HCT116 (cell line): Measurements from ENCODE around the gene TEX9. TPM values are rescaled to one million over a fixed set of nuclear protein-coding genes. Genes with fewer than 3 reads are reported as not detected.

ENCODE experiments used
- ATAC-seq: fragments of 200-7000 bp; cut with Tn5 transposase; 2 replicates; pipeline ENCODE4 v1.9.1; 2020; ENCODE audit warnings: mild to moderate bottlenecking, moderate library complexity
- BruUV-seq: library from RNA; stranded (reverse); fragments of 400-500 nt; replicated peaks from 2 replicates; lab custom pipeline; 2021; lab: Mats Ljungman, UMichigan
- CTCF ChIA-PET: fragments of 300-600 bp; sonication (Branson Sonifier 250); formaldehyde crosslinking; loops from one replicate; lab custom pipeline; 2021; ENCODE audit warnings: antibody characterized with exemption; lab: Charles Lee
- POLR2A ChIA-PET: fragments of 300-600, 350-600 bp; sonication (Branson Sonifier 250); formaldehyde crosslinking; loops from one replicate; lab custom pipeline; 2021; ENCODE audit warnings: antibody characterized with exemption; lab: Charles Lee
- RAD21 ChIA-PET, 2 experiments: fragments of 300-600 bp; sonication (Branson Sonifier 250); formaldehyde crosslinking; loops; one replicate each; lab custom pipeline; 2023; ENCODE audit warnings: low total read pairs in 2 of 2; ENCODE audit not compliant: uncharacterized antibody in 2 of 2, unreplicated experiment in 2 of 2, low non-redundant PET in 1 of 2; lab: Charles Lee
- DNase-seq: peaks from one replicate; pipeline ENCODE4 v3.0.0-alpha.2; 2010; ENCODE audit warnings: low read depth, low spot score
- H2AFZ ChIP-seq: fragments of 200-600 bp; shearing (Covaris generic), sonication (generic); 2 replicates; pipeline ENCODE4 v1.6.1; 2017; ENCODE audit warnings: low read depth, mixed run types, mixed read lengths, antibody characterized with exemption, low read length; ENCODE audit not compliant: poor library complexity, severe bottlenecking
- H3K27ac ChIP-seq: 2 replicates; pipeline ENCODE4 v1.5.1; 2012; ENCODE audit warnings: low read depth, low read length
- H3K27me3 ChIP-seq: fragments of 200-600 bp; sonication (generic); 2 replicates; pipeline ENCODE4 v1.6.1; 2016; ENCODE audit warnings: mixed run types, low read length, mixed read lengths; ENCODE audit not compliant: insufficient read depth
- H3K36me3 ChIP-seq, 2 experiments: fragments of 200-500 bp in 1 of 2; fragments of 200-600 bp in 1 of 2; sonication (Bioruptor generic) in 1 of 2; sonication (generic) in 1 of 2; 2 replicates each; pipeline versions ENCODE4 v1.5.1 to v1.6.1; 2014 to 2016; ENCODE audit warnings: low read length in 2 of 2, inconsistent platforms in 1 of 2, mixed read lengths in 1 of 2, mixed run types in 1 of 2; ENCODE audit not compliant: insufficient read depth in 2 of 2, control insufficient read depth in 1 of 2
- H3K4me1 ChIP-seq, 2 experiments: fragments of 200-600 bp in 1 of 2; sonication (generic) in 1 of 2; 2 replicates each; pipeline versions ENCODE4 v1.5.1 to v1.6.1; 2012 to 2017; ENCODE audit warnings: low read length in 2 of 2, inconsistent platforms in 1 of 2, mild to moderate bottlenecking in 1 of 2, mixed read lengths in 1 of 2, mixed run types in 1 of 2, moderate library complexity in 1 of 2; ENCODE audit not compliant: insufficient read depth in 2 of 2, control insufficient read depth in 1 of 2
- H3K4me2 ChIP-seq: fragments of 200-600 bp; sonication (generic); 2 replicates; pipeline ENCODE4 v1.6.1; 2017; ENCODE audit warnings: mixed run types, low read length, mixed read lengths
- H3K4me3 ChIP-seq, 2 experiments: fragments of 200-600 bp in 1 of 2; sonication (generic) in 1 of 2; replicated peaks in 1 of 2; 2 replicates each; pipeline ENCODE4 v1.5.1; 2011 to 2016; ENCODE audit warnings: low read length in 2 of 2, control low read depth in 1 of 2, low read depth in 1 of 2, mild to moderate bottlenecking in 1 of 2, mixed read lengths in 1 of 2, mixed run types in 1 of 2
- H3K79me2 ChIP-seq: fragments of 200-600 bp; sonication (generic); 2 replicates; pipeline ENCODE4 v1.6.1; 2017; ENCODE audit warnings: mild to moderate bottlenecking, mixed run types, low read length, moderate library complexity, mixed read lengths; ENCODE audit not compliant: insufficient read depth
- H3K9ac ChIP-seq: fragments of 200-600 bp; sonication (generic); 2 replicates; pipeline ENCODE4 v1.6.1; 2016; ENCODE audit warnings: low read length, mixed read lengths
- H3K9me2 ChIP-seq: fragments of 200-600 bp; sonication (generic), shearing (Covaris generic); 2 replicates; pipeline ENCODE4 v1.6.1; 2017; ENCODE audit warnings: mixed run types, mild to moderate bottlenecking, moderate library complexity; ENCODE audit not compliant: insufficient read depth
- H3K9me3 ChIP-seq, 2 experiments: fragments of 200-500 bp in 1 of 2; fragments of 200-600 bp in 1 of 2; sonication (Bioruptor generic) in 1 of 2; sonication (generic) in 1 of 2; 2 replicates each; pipeline ENCODE4 v1.6.1; 2014 to 2017; ENCODE audit warnings: low read length in 2 of 2, mixed read lengths in 2 of 2, inconsistent platforms in 1 of 2, low read depth in 1 of 2, mild to moderate bottlenecking in 1 of 2, mixed run types in 1 of 2, moderate library complexity in 1 of 2; ENCODE audit not compliant: control insufficient read depth in 1 of 2, insufficient read depth in 1 of 2
- H4K20me1 ChIP-seq: fragments of 200-600 bp; sonication (generic), shearing (Covaris generic); 2 replicates; pipeline ENCODE4 v1.6.1; 2017; ENCODE audit warnings: mixed run types, mild to moderate bottlenecking, moderate library complexity; ENCODE audit not compliant: insufficient read depth
- CBX3 ChIP-seq: IDR thresholded peaks from 2 replicates; pipeline ENCODE4 v1.6.1; 2012; ENCODE audit warnings: low read depth
- EGR1 ChIP-seq: IDR thresholded peaks from 2 replicates; pipeline ENCODE4 v1.6.1; 2012; ENCODE audit warnings: low read depth
- EZH2 ChIP-seq: fragments of 200-600 bp; sonication (generic); IDR thresholded peaks from 2 replicates; pipeline ENCODE4 v1.6.1; 2017; ENCODE audit warnings: antibody characterized with exemption, mixed run types
- EZH2phosphoT487 ChIP-seq: fragments of 200-600 bp; IDR thresholded peaks from 2 replicates; pipeline ENCODE4 v1.6.1; 2018; ENCODE audit warnings: antibody characterized with exemption, borderline replicate concordance
- FOSL1 ChIP-seq: IDR thresholded peaks from 2 replicates; pipeline ENCODE4 v1.6.1; 2012; ENCODE audit warnings: low read depth
- RAD21 ChIP-seq: IDR thresholded peaks from 2 replicates; pipeline ENCODE4 v1.6.1; 2012; ENCODE audit warnings: low read depth, mild to moderate bottlenecking
- SIN3A ChIP-seq: IDR thresholded peaks from 2 replicates; pipeline ENCODE4 v1.6.1; 2012; ENCODE audit warnings: low read depth
- ZFX ChIP-seq: fragments of 450-650 bp; IDR thresholded peaks from 2 replicates; pipeline ENCODE4 v1.6.1; 2017
- ZNF274 ChIP-seq: fragments of 200-500 bp; sonication (Bioruptor generic); IDR thresholded peaks from 2 replicates; pipeline ENCODE4 v1.6.1; 2014; ENCODE audit warnings: mild to moderate bottlenecking, low read depth, low read length, inconsistent platforms
- intact Hi-C: fragments of 100-400 bp; cut with micrococcal nuclease; formaldehyde crosslinking; loops from 2 replicates; pipeline ENCODE4 v1.10.0; 2022
- total RNA-seq: library from RNA; stranded (reverse); gene quantifications from one replicate; pipeline ENCODE4 v1.2.1, GENCODE V29; 2021; ENCODE audit not compliant: unreplicated experiment
- TF ChIP-seq, protein P1 (sequence below): IDR thresholded peaks from 2 replicates; pipeline ENCODE4 v1.6.1; 2011; ENCODE audit warnings: mild to moderate bottlenecking, low read length, moderate library complexity; ENCODE audit not compliant: insufficient replicate concordance; ENCODE audit errors: extremely low read depth
- TF ChIP-seq, protein P2 (sequence below), 3 experiments: fragments of 200-600 bp in 1 of 3; sonication (generic) in 1 of 3; IDR thresholded peaks in 2 of 3; conservative IDR thresholded peaks in 1 of 3; 2 replicates each; pipeline ENCODE4 v1.5.1; 2012 to 2017; ENCODE audit warnings: low read depth in 2 of 3, low read length in 2 of 3, antibody characterized with exemption in 1 of 3, borderline replicate concordance in 1 of 3, control low read depth in 1 of 3, mild to moderate bottlenecking in 1 of 3, mixed read lengths in 1 of 3, mixed run types in 1 of 3, moderate library complexity in 1 of 3; ENCODE audit not compliant: insufficient read depth in 1 of 3
- TF ChIP-seq, protein P3 (sequence below): IDR thresholded peaks from 2 replicates; pipeline ENCODE4 v1.6.1; 2012; ENCODE audit warnings: low read depth

Gene TEX9
- total RNA-seq, 1 experiment from 2014 or later, result 5.2 TPM

DNA sequence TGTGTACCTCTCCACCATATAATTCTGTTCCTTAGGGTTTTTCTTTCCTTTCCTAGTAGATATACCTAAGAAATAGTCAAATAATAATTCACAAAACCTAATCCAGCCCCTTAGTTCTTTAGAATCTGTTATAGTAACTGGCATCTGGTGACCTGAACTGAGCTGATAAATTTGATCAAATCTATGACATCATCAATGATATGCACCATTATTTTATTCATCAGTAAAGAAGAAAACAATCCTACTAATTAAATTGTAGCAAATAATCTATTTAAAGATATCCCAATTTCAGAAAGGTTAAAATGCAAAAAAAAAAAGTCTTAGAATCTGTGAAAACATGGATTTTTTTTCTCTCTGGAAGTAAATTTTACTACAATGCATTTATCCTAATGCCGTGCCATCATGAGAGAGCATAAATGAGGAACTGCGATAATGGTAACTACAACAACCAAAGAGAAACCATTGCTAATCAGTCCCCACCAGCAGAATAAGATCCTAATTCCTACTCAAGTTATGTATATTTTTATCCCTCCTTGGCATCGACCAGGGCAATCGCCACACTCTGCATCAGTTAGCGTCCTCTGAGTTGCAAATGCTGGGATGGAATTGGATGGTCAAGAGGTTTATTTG is 106.3 kb downstream of the TEX9 start:
- H4K20me1 ChIP-seq, result no peaks in the 10 kb centered on the region
- H3K79me2 ChIP-seq, result no peaks in the 10 kb centered on the region
- H3K4me1 ChIP-seq, result no peaks in the 10 kb centered on the region
- ChIA-PET POLR2A (no interaction called here), RAD21 (no interaction called here)
- ATAC-seq (no peak), DNase-seq (no peak)
- no peak overlapping the region for H3K27ac ChIP-seq
- no peak overlapping the region for H3K4me3 ChIP-seq
- no peak for TF ChIP-seq CBX3
- TF ChIP-seq EZH2, result no peak
- no peak for TF ChIP-seq RAD21
- no peak for TF ChIP-seq ZNF274
- no peak for TF ChIP-seq SIN3A
- TF ChIP-seq ZFX, result no peak
- TF ChIP-seq FOSL1, result no peak
- no peak for TF ChIP-seq EGR1
- TF ChIP-seq, protein P1, sequence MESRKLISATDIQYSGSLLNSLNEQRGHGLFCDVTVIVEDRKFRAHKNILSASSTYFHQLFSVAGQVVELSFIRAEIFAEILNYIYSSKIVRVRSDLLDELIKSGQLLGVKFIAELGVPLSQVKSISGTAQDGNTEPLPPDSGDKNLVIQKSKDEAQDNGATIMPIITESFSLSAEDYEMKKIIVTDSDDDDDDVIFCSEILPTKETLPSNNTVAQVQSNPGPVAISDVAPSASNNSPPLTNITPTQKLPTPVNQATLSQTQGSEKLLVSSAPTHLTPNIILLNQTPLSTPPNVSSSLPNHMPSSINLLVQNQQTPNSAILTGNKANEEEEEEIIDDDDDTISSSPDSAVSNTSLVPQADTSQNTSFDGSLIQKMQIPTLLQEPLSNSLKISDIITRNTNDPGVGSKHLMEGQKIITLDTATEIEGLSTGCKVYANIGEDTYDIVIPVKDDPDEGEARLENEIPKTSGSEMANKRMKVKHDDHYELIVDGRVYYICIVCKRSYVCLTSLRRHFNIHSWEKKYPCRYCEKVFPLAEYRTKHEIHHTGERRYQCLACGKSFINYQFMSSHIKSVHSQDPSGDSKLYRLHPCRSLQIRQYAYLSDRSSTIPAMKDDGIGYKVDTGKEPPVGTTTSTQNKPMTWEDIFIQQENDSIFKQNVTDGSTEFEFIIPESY, result no peak
- TF ChIP-seq, protein P2, sequence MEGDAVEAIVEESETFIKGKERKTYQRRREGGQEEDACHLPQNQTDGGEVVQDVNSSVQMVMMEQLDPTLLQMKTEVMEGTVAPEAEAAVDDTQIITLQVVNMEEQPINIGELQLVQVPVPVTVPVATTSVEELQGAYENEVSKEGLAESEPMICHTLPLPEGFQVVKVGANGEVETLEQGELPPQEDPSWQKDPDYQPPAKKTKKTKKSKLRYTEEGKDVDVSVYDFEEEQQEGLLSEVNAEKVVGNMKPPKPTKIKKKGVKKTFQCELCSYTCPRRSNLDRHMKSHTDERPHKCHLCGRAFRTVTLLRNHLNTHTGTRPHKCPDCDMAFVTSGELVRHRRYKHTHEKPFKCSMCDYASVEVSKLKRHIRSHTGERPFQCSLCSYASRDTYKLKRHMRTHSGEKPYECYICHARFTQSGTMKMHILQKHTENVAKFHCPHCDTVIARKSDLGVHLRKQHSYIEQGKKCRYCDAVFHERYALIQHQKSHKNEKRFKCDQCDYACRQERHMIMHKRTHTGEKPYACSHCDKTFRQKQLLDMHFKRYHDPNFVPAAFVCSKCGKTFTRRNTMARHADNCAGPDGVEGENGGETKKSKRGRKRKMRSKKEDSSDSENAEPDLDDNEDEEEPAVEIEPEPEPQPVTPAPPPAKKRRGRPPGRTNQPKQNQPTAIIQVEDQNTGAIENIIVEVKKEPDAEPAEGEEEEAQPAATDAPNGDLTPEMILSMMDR (IDR thresholded peaks at IDR 0.05 in 2 of 3, conservative IDR thresholded peaks at IDR 0.05 in 1 of 3; ENCODE audit: borderline replicate concordance in 1 of 3, insufficient read depth in 1 of 3, low read depth in 2 of 3, low read length in 2 of 3), result no peak
- TF ChIP-seq EZH2phosphoT487, result no peak
- TF ChIP-seq, protein P3, sequence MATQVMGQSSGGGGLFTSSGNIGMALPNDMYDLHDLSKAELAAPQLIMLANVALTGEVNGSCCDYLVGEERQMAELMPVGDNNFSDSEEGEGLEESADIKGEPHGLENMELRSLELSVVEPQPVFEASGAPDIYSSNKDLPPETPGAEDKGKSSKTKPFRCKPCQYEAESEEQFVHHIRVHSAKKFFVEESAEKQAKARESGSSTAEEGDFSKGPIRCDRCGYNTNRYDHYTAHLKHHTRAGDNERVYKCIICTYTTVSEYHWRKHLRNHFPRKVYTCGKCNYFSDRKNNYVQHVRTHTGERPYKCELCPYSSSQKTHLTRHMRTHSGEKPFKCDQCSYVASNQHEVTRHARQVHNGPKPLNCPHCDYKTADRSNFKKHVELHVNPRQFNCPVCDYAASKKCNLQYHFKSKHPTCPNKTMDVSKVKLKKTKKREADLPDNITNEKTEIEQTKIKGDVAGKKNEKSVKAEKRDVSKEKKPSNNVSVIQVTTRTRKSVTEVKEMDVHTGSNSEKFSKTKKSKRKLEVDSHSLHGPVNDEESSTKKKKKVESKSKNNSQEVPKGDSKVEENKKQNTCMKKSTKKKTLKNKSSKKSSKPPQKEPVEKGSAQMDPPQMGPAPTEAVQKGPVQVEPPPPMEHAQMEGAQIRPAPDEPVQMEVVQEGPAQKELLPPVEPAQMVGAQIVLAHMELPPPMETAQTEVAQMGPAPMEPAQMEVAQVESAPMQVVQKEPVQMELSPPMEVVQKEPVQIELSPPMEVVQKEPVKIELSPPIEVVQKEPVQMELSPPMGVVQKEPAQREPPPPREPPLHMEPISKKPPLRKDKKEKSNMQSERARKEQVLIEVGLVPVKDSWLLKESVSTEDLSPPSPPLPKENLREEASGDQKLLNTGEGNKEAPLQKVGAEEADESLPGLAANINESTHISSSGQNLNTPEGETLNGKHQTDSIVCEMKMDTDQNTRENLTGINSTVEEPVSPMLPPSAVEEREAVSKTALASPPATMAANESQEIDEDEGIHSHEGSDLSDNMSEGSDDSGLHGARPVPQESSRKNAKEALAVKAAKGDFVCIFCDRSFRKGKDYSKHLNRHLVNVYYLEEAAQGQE, result no peak
- TF ChIP-seq, all 23 proteins: peak for 0
- no peaks in the 10 kb centered on the region for H3K27me3 ChIP-seq
- H2AFZ ChIP-seq, result no peak overlapping the region
- BruUV-seq, result no TSS peak
- no peak overlapping the region for H3K4me2 ChIP-seq
- CTCF ChIA-PET, result interaction anchor here (1.5 kb wide), 1 partner anchor 19 kb away, joined by 3 read pairs; no protein-coding TSS in a partner anchor
- intact Hi-C loops, result no loop called here
- no peaks in the 10 kb centered on the region for H3K9me2 ChIP-seq
- no peaks in the 10 kb centered on the region for H3K9me3 ChIP-seq
- H3K9ac ChIP-seq, result no peak overlapping the region
- no peaks in the 10 kb centered on the region for H3K36me3 ChIP-seq
